Tibial nerve (tissue), 4 donors: Measurements from ENCODE around the gene ZNFX1. TPM values are rescaled to one million over a fixed set of nuclear protein-coding genes. Genes with fewer than 3 reads are reported as not detected.

Source experiments
- DNase-seq, 2 donors: peaks; one replicate each; pipeline ENCODE4 v3.0.0-alpha.2; 2019; ENCODE audit warnings: low spot score in 2 of 2
- H3K27ac ChIP-seq, 4 donors: fragments of 200-600 bp; sonication (generic) in 3 of 4; one replicate each; pipeline ENCODE4 v1.5.1; 2017 to 2019; ENCODE audit warnings: mild to moderate bottlenecking in 1 of 4
- H3K27me3 ChIP-seq, 2 donors: fragments of 200-600 bp; sonication (generic) in 1 of 2; one replicate each; pipeline versions ENCODE4 v1.5.1 to v1.6.0; 2017 to 2019
- H3K36me3 ChIP-seq, 3 donors: fragments of 200-600 bp; sonication (generic); one replicate each; pipeline ENCODE4 v1.5.1; 2018 to 2019
- H3K4me1 ChIP-seq, 4 donors: fragments of 200-600 bp; sonication (generic) in 3 of 4; one replicate each; pipeline ENCODE4 v1.5.1; 2017 to 2019
- H3K4me3 ChIP-seq, 4 donors: fragments of 200-600 bp; sonication (generic) in 3 of 4; one replicate each; pipeline ENCODE4 v1.5.1; 2017 to 2019; ENCODE audit warnings: mild to moderate bottlenecking in 1 of 4, moderate library complexity in 1 of 4
- H3K9me3 ChIP-seq, 4 donors: fragments of 200-600 bp; sonication (generic) in 3 of 4; one replicate each; pipeline ENCODE4 v1.5.1; 2017 to 2019
- CTCF ChIP-seq, 5 experiments: fragments of 200-600 bp in 3 of 5; fragments of 450-650 bp in 2 of 5; sonication (generic) in 3 of 5; IDR thresholded peaks; one replicate each; pipeline ENCODE4 v1.5.1; 2016 to 2019; ENCODE audit warnings: antibody characterized with exemption in 5 of 5, mild to moderate bottlenecking in 3 of 5, moderate library complexity in 2 of 5
- EP300 ChIP-seq, 2 donors: sonication (generic); formaldehyde crosslinking; IDR thresholded peaks; one replicate each; pipeline ENCODE4 v1.6.1; 2017; ENCODE audit warnings: antibody characterized with exemption in 2 of 2, mild to moderate bottlenecking in 1 of 2
- POLR2A ChIP-seq, 2 donors: fragments of 450-650 bp; IDR thresholded peaks; one replicate each; pipeline ENCODE4 v1.6.1; 2017; ENCODE audit warnings: antibody characterized with exemption in 2 of 2, mild to moderate bottlenecking in 2 of 2, moderate library complexity in 2 of 2
- WGBS, 2 donors: methylation state at CpG; one replicate each; pipeline ENCODE4 v1.1.5; 2018; 5-methylcytosine and 5-hydroxymethylcytosine counted together
- total RNA-seq, 4 donors: library from RNA; depleted of rRNA; stranded (reverse); fragments of >200 nt; gene quantifications; one replicate each; pipeline ENCODE4 v1.1.0, GENCODE V29; 2016

ZNFX1 gene
- total RNA-seq, 4 donors from 2014 or later, result 35.0 to 45.2 (median 39.1) TPM

- WGBS, 2 donors, result 63 to 65% methylated on average over 1 of the region's 1 CpG
- Histone ChIP-seq H3K9me3 (peaks cover 0 to 15% (median 1%) of the 10 kb centered on the region in 4 donors), H3K27me3 (no peaks in the 10 kb centered on the region), H3K4me3 (no peak overlapping the region), H3K4me1 (no peaks in the 10 kb centered on the region), H3K27ac (no peak overlapping the region), H3K36me3 (no peaks in the 10 kb centered on the region)
- TF ChIP-seq POLR2A (IDR thresholded peaks at IDR 0.05), result no peak
- TF ChIP-seq EP300 (IDR thresholded peaks at IDR 0.05), result no peak
- no peak for TF ChIP-seq CTCF (IDR thresholded peaks at IDR 0.05)
- DNase-seq, result no peak
Measured at GRCh38 chr20:49210757-49211110, 67.1 kb downstream of the ZNFX1 start.

- no peak overlapping the region for H3K4me3 ChIP-seq
- TF ChIP-seq EP300 (IDR thresholded peaks at IDR 0.05) (no peak), CTCF (IDR thresholded peaks at IDR 0.05) (no peak), POLR2A (IDR thresholded peaks at IDR 0.05) (no peak)
- no peak overlapping the region for H3K27ac ChIP-seq
- H3K9me3 ChIP-seq, result peaks cover 0 to 15% (median 1%) of the 10 kb centered on the region in 4 donors
- DNase-seq, result no peak
- no peaks in the 10 kb centered on the region for H3K36me3 ChIP-seq
- WGBS, 2 donors, result 85 to 97% methylated on average over 1 of the region's 1 CpG
- H3K27me3 ChIP-seq, result no peaks in the 10 kb centered on the region
- H3K4me1 ChIP-seq, result no peaks in the 10 kb centered on the region
Measured at GRCh38 chr20:49210101-49210756, 67.6 kb downstream of the ZNFX1 start.

GRCh38 chr20:49207076-49207475 lies 70.8 kb downstream of the ZNFX1 start:
- no peak for DNase-seq
- no peaks in the 10 kb centered on the region for H3K4me1 ChIP-seq
- H3K27ac ChIP-seq, result no peak overlapping the region
- H3K36me3 ChIP-seq, result no peaks in the 10 kb centered on the region
- H3K4me3 ChIP-seq, result no peak overlapping the region
- TF ChIP-seq CTCF (IDR thresholded peaks at IDR 0.05) (no peak), POLR2A (IDR thresholded peaks at IDR 0.05) (no peak), EP300 (IDR thresholded peaks at IDR 0.05) (no peak)
- peaks cover 0 to 15% (median 1%) of the 10 kb centered on the region in 4 donors for H3K9me3 ChIP-seq
- H3K27me3 ChIP-seq, result no peaks in the 10 kb centered on the region
- WGBS, 2 donors, result 88 to 91% methylated on average over 6 of the region's 6 CpGs

- TF ChIP-seq EP300 (IDR thresholded peaks at IDR 0.05), result no peak
- no peak for TF ChIP-seq CTCF (IDR thresholded peaks at IDR 0.05)
- TF ChIP-seq POLR2A (IDR thresholded peaks at IDR 0.05), result no peak
- Histone ChIP-seq H3K4me1 (no peaks in the 10 kb centered on the region), H3K27ac (no peak overlapping the region), H3K27me3 (no peaks in the 10 kb centered on the region), H3K36me3 (no peaks in the 10 kb centered on the region), H3K4me3 (no peak overlapping the region), H3K9me3 (peaks cover 0 to 4% (median 0%) of the 10 kb centered on the region in 4 donors)
- WGBS, 2 donors, result 68 to 95% methylated on average over 9 of the region's 9 CpGs
- DNase-seq, result no peak
Measured at GRCh38 chr20:49203746-49204145, 74.1 kb downstream of the ZNFX1 start.

- Histone ChIP-seq H3K27me3 (no peaks in the 10 kb centered on the region), H3K4me1 (no peaks in the 10 kb centered on the region)
- WGBS, 2 donors, result 86 to 90% methylated on average over 7 of the region's 7 CpGs
Measured at GRCh38 chr20:49203011-49203410, 74.8 kb downstream of the ZNFX1 start.

More at GRCh38 chr20:49203011-49203410, 74.8 kb downstream of the ZNFX1 start:
- Histone ChIP-seq H3K4me3 (no peak overlapping the region), H3K36me3 (no peaks in the 10 kb centered on the region), H3K27ac (no peak overlapping the region), H3K9me3 (peaks cover 0 to 4% (median 0%) of the 10 kb centered on the region in 4 donors)
- no peak for DNase-seq
- TF ChIP-seq EP300 (IDR thresholded peaks at IDR 0.05) (no peak), CTCF (IDR thresholded peaks at IDR 0.05) (no peak), POLR2A (IDR thresholded peaks at IDR 0.05) (no peak)
